ENCODE results near the gene ATG4C.

GRCh38 chr1:62882201-62883104, 98.5 kb downstream of the ATG4C start:
- TF ChIP-seq EZH2 (IDR thresholded peaks at IDR 0.05; ENCODE audit: low read depth): no peak
- no peak for TF ChIP-seq CTCF (conservative IDR thresholded peaks at IDR 0.05)

Data from PC-9 (cell line).